ENCODE measurements around the gene MYZAP.

Gene MYZAP

GRCh38 chr15:57691082-57691481 lies 99.4 kb downstream of the MYZAP start:
- TF ChIP-seq CTCF (IDR thresholded peaks at IDR 0.05), result no peak
- TF ChIP-seq ZFX (IDR thresholded peaks at IDR 0.05; ENCODE audit: borderline replicate concordance), result no peak
- H3K27ac ChIP-seq, result no peak overlapping the region

- H3K27ac ChIP-seq, result 0 out of 2 replicates have a peak overlapping the region, but pooled peaks have one; percentile 16
- TF ChIP-seq CTCF (IDR thresholded peaks at IDR 0.05) (no peak), ZFX (IDR thresholded peaks at IDR 0.05; ENCODE audit: borderline replicate concordance) (no peak)
These were observed 101.0 kb downstream of the MYZAP start for GRCh38 chr15:57692709-57693108.

DNA sequence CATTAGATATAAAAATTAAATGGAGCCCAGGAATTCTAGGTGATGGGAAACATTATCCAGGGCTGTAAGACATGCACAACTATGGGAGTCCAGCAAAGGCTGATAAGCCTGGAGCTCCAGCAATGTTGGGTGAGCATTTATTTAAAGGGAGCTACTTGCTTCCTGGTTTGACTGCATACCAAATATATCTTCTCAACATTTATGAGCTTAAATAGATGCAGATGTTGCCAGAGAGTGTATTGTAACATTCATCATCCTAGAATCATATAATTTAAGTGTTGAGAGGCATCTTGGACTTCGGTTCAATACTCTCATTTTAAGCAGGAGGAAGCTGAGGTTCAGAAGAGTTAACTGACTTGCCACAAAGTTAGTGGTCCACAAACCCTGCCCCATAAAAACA lies 102.6 kb downstream of the MYZAP start:
- H3K27ac ChIP-seq, result no peak overlapping the region
- TF ChIP-seq ZFX (IDR thresholded peaks at IDR 0.05; ENCODE audit: borderline replicate concordance), result no peak
- no peak for TF ChIP-seq CTCF (IDR thresholded peaks at IDR 0.05)

DNA sequence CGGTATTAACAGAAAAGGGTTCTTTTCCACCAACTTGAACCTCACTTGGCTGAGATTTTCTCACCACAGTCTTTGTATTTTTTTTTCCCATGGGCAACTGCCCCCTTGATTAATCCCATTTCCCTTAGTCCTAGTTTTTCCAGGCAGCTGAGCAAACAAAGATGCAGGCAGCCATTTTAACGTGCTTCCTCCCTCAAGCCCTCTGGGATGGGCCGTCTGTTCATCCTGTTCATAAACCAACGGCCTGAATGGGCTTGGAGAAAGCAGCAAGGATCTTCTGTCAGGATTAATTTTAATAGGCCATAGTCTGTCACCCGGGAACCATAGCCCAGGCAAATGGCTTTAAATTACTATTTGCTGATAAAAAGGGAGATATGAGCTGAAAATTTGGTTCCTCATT lies 104.4 kb downstream of the MYZAP start:
- no peak for TF ChIP-seq ZFX (IDR thresholded peaks at IDR 0.05; ENCODE audit: borderline replicate concordance)
- no peak for TF ChIP-seq CTCF (IDR thresholded peaks at IDR 0.05)
- peak overlapping the region; percentile 16; the same call in 1 of the 2 replicates for H3K27ac ChIP-seq

DNA sequence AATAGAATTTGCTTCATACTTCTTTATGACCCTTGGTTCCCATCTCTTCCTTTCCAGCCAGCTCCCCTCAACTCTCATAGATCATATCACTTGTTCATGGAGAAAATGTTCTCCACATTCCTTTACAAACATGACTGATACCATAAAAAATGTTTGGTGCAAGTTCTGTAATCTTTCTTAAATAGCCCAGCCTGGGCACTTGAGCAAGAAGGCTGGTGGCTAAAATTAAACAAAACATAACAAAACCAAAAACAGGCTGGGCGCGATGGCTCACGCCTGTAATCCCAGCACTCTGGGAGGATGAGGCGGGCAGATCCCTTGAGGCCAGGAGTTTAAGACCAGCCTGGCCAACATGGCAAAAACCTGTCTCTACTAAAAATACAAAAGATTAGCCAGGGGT lies 105.9 kb downstream of the MYZAP start:
- TF ChIP-seq ZFX (IDR thresholded peaks at IDR 0.05; ENCODE audit: borderline replicate concordance), result no peak
- no peak for TF ChIP-seq CTCF (IDR thresholded peaks at IDR 0.05)
- H3K27ac ChIP-seq, result no peak overlapping the region

- H3K27ac ChIP-seq, result no peak overlapping the region
- TF ChIP-seq ZFX (IDR thresholded peaks at IDR 0.05; ENCODE audit: borderline replicate concordance) (no peak), CTCF (IDR thresholded peaks at IDR 0.05) (no peak)
These were observed 106.5 kb downstream of the MYZAP start for GRCh38 chr15:57698243-57698642.

DNA sequence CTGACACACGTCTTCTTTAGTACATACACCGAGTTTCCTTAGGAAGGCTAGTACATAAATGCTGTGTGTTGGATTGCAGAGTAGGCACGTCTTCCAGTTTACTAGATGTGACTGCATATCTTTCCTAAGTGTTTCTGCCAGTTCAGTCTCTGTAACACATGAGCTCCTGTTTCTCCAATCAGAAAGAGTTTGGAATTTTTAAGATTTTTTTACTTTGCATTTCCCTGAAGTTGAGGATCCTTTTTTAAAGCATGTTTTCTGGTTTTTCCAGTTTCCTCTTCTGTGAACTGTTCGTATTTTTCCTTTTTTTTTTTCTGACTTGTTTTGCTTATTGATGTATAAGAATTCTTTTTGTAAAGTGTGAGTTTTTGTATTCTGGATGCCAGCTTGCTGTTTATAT lies 107.3 kb downstream of the MYZAP start:
- no peak overlapping the region for H3K27ac ChIP-seq
- TF ChIP-seq CTCF (IDR thresholded peaks at IDR 0.05) (no peak), ZFX (IDR thresholded peaks at IDR 0.05; ENCODE audit: borderline replicate concordance) (no peak)

Data from 22Rv1 (cell line).